HG02981 (cell line): Measurements from ENCODE around the gene JMJD1C.
A peak's percentile ranks its signal among the peaks of the same experiment; 100 is the strongest.
"Not testable (repeated sequence)": the region's sequence is repeated elsewhere in the genome, so short reads cannot be mapped to it uniquely, and the experiment has no call there.

Experiments used
- ATAC-seq: cut with Tn5 transposase; IDR thresholded peaks from one replicate; pipeline ENCODE4 v1.9.1; 2021; ENCODE audit warnings: mild to moderate bottlenecking, moderate library complexity; ENCODE audit not compliant: unreplicated experiment

The JMJD1C gene

GRCh38 chr10:63235136-63235535, 230.6 kb downstream of the JMJD1C start:
- not testable (repeated sequence) for ATAC-seq

- no peak for ATAC-seq
These were observed 236.6 kb downstream of the JMJD1C start for GRCh38 chr10:63229161-63229560.

GRCh38 chr10:63228237-63228636, 237.5 kb downstream of the JMJD1C start:
- no peak for ATAC-seq

- peak; percentile 69 for ATAC-seq
These were observed 238.4 kb downstream of the JMJD1C start for GRCh38 chr10:63227207-63227895.

GRCh38 chr10:63224241-63224640, 241.5 kb downstream of the JMJD1C start:
- no peak for ATAC-seq

- ATAC-seq = no peak
These were observed 243.8 kb downstream of the JMJD1C start for GRCh38 chr10:63221950-63222349.

- ATAC-seq = no peak
These were observed 246.0 kb downstream of the JMJD1C start for GRCh38 chr10:63219749-63220148.

- peak; percentile 67 for ATAC-seq
These were observed 248.6 kb downstream of the JMJD1C start for GRCh38 chr10:63217120-63217605.

- no peak for ATAC-seq
These were observed 251.2 kb downstream of the JMJD1C start for GRCh38 chr10:63214571-63214970.

GRCh38 chr10:63213489-63213888, 252.3 kb downstream of the JMJD1C start:
- no peak for ATAC-seq

GRCh38 chr10:63210611-63211196, 255.1 kb downstream of the JMJD1C start:
- ATAC-seq = peak; percentile 47

- ATAC-seq = no peak
These were observed 256.1 kb downstream of the JMJD1C start for GRCh38 chr10:63209705-63210104.

GRCh38 chr10:63208986-63209385, 256.8 kb downstream of the JMJD1C start:
- no peak for ATAC-seq

- no peak for ATAC-seq
These were observed 258.6 kb downstream of the JMJD1C start for GRCh38 chr10:63206997-63207811.

- no peak for ATAC-seq
These were observed 259.2 kb downstream of the JMJD1C start for GRCh38 chr10:63206576-63206975.

GRCh38 chr10:63205421-63205820, 260.4 kb downstream of the JMJD1C start:
- ATAC-seq = no peak

- peak; percentile 48 for ATAC-seq
These were observed 260.9 kb downstream of the JMJD1C start for GRCh38 chr10:63204667-63205391.

- no peak for ATAC-seq
These were observed 264.7 kb downstream of the JMJD1C start for GRCh38 chr10:63201118-63201517.

- no peak for ATAC-seq
These were observed 265.3 kb downstream of the JMJD1C start for GRCh38 chr10:63200431-63200830.

GRCh38 chr10:63199716-63200115, 266.1 kb downstream of the JMJD1C start:
- ATAC-seq = no peak
